HL-60 (cell line): ENCODE measurements around the gene CDK17.

Experiments
- DNase-seq, 2 experiments: peaks; one replicate each; pipeline ENCODE4 v3.0.0-alpha.2; 2010 to 2020; ENCODE audit warnings: low read depth in 1 of 2, low spot score in 1 of 2
- H3K27ac ChIP-seq: fragments of 250-450 bp; sonication (Bioruptor Pico); replicated peaks from 2 replicates; pipeline ENCODE4 v1.5.1; 2020; ENCODE audit warnings: mild to moderate bottlenecking, moderate library complexity
- H3K27me3 ChIP-seq: fragments of 250-450 bp; sonication (Bioruptor Pico); 2 replicates; pipeline ENCODE4 v1.5.1; 2021; ENCODE audit warnings: mild to moderate bottlenecking, moderate library complexity; ENCODE audit not compliant: insufficient read depth, poor library complexity, severe bottlenecking
- H3K4me3 ChIP-seq: replicated peaks from 2 replicates; pipeline ENCODE4 v1.5.1; 2011; ENCODE audit warnings: mild to moderate bottlenecking, control low read depth, low read length; ENCODE audit not compliant: insufficient read depth
- CTCF ChIP-seq: IDR thresholded peaks from one replicate; pipeline ENCODE4 v1.5.1; 2011; ENCODE audit warnings: low read length, control low read depth, inconsistent platforms; ENCODE audit not compliant: insufficient read depth
- GABPA ChIP-seq: IDR thresholded peaks from 2 replicates; pipeline ENCODE4 v1.6.1; 2012; ENCODE audit warnings: low read depth
- POLR2AphosphoS5 ChIP-seq: IDR thresholded peaks from 2 replicates; pipeline ENCODE4 v1.6.1; 2012; ENCODE audit warnings: low read depth
- REST ChIP-seq: IDR thresholded peaks from 2 replicates; pipeline ENCODE4 v1.6.1; 2012; ENCODE audit warnings: low read depth; ENCODE audit not compliant: insufficient replicate concordance
- SPI1 ChIP-seq: IDR thresholded peaks from 2 replicates; pipeline ENCODE4 v1.6.1; 2012; ENCODE audit warnings: low read depth, mild to moderate bottlenecking, borderline replicate concordance

CDK17 gene

GRCh38 chr12:96246926-96247505 is 153.2 kb downstream of the CDK17 start:
- H3K27me3 ChIP-seq = no peaks in the 10 kb centered on the region

GRCh38 chr12:96244826-96245225 is 155.4 kb downstream of the CDK17 start:
- DNase-seq = no peak
- H3K4me3 ChIP-seq = no peak overlapping the region
- TF ChIP-seq CTCF (no peak), SPI1 (no peak), GABPA (no peak), POLR2AphosphoS5 (no peak), REST (no peak)
- no peak overlapping the region for H3K27ac ChIP-seq
- no peaks in the 10 kb centered on the region for H3K27me3 ChIP-seq

More at GRCh38 chr12:96246926-96247505, 153.2 kb downstream of the CDK17 start:
- Histone ChIP-seq H3K4me3 (no peak overlapping the region), H3K27ac (no peak overlapping the region)
- no peak for DNase-seq
- TF ChIP-seq SPI1 (no peak), GABPA (no peak), REST (no peak), CTCF (no peak), POLR2AphosphoS5 (no peak)

- DNase-seq = no peak
- TF ChIP-seq POLR2AphosphoS5 = no peak
- no peak for TF ChIP-seq REST
- no peak for TF ChIP-seq SPI1
- H3K27me3 ChIP-seq = no peaks in the 10 kb centered on the region
- H3K27ac ChIP-seq = no peak overlapping the region
- H3K4me3 ChIP-seq = no peak overlapping the region
These were observed 157.6 kb downstream of the CDK17 start for GRCh38 chr12:96242597-96242996.

GRCh38 chr12:96241846-96242256 is 158.4 kb downstream of the CDK17 start:
- Histone ChIP-seq H3K27ac (no peak overlapping the region), H3K27me3 (no peaks in the 10 kb centered on the region), H3K4me3 (no peak overlapping the region)
- TF ChIP-seq POLR2AphosphoS5 = no peak
- no peak for TF ChIP-seq GABPA
- no peak for TF ChIP-seq CTCF
- no peak for TF ChIP-seq REST
- no peak for TF ChIP-seq SPI1
- no peak for DNase-seq
